GM13976 (cell line): ENCODE data around the gene LTBP3.

Experiments used
- DNase-seq: peaks from one replicate; pipeline ENCODE4 v3.0.0; 2012; ENCODE audit warnings: low spot score
- in situ Hi-C: fragments of 300-500 bp; cut with MboI; formaldehyde crosslinking; loops from one replicate; pipeline ENCODE4 v1.12.0; 2022; ENCODE audit warnings: low sequenced_read_pairs, mixed read lengths, inconsistent platforms; ENCODE audit not compliant: unreplicated experiment
- TF ChIP-seq, protein P1 (sequence below): IDR thresholded peaks from 2 replicates; pipeline ENCODE4 v1.5.1; 2012; ENCODE audit warnings: borderline replicate concordance, mild to moderate bottlenecking; ENCODE audit not compliant: insufficient read depth; ENCODE audit errors: extremely low read depth, missing control alignments, control extremely low read depth

LTBP3 gene

DNA sequence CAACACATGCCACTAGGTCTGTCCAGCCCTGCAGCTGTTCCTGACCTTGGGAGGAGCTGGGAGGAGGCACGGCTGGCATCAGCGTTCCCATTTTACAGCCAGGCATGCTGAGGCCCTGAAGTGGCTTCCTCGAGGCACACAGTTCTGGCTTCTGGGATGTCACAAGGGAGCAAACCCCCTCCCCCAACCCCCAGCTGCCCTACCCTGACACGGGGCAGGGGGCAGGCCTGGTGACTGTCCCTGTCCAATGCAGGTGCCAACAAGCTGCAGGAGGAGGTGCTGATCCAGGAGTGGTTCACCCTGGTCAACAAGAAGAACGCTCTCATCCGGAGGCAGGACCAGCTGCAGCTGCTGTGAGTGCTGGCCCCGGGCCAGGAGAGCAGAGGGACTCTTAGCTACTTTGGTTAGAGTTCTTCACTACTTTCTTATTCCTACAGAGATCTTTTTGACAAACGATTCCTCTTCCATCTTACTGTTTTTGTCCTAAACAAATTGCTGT, 32.1 kb upstream of the LTBP3 start:
- no peak for DNase-seq
- in situ Hi-C loops, result no loop called here
- TF ChIP-seq, protein P1, sequence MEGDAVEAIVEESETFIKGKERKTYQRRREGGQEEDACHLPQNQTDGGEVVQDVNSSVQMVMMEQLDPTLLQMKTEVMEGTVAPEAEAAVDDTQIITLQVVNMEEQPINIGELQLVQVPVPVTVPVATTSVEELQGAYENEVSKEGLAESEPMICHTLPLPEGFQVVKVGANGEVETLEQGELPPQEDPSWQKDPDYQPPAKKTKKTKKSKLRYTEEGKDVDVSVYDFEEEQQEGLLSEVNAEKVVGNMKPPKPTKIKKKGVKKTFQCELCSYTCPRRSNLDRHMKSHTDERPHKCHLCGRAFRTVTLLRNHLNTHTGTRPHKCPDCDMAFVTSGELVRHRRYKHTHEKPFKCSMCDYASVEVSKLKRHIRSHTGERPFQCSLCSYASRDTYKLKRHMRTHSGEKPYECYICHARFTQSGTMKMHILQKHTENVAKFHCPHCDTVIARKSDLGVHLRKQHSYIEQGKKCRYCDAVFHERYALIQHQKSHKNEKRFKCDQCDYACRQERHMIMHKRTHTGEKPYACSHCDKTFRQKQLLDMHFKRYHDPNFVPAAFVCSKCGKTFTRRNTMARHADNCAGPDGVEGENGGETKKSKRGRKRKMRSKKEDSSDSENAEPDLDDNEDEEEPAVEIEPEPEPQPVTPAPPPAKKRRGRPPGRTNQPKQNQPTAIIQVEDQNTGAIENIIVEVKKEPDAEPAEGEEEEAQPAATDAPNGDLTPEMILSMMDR, result no peak

DNA sequence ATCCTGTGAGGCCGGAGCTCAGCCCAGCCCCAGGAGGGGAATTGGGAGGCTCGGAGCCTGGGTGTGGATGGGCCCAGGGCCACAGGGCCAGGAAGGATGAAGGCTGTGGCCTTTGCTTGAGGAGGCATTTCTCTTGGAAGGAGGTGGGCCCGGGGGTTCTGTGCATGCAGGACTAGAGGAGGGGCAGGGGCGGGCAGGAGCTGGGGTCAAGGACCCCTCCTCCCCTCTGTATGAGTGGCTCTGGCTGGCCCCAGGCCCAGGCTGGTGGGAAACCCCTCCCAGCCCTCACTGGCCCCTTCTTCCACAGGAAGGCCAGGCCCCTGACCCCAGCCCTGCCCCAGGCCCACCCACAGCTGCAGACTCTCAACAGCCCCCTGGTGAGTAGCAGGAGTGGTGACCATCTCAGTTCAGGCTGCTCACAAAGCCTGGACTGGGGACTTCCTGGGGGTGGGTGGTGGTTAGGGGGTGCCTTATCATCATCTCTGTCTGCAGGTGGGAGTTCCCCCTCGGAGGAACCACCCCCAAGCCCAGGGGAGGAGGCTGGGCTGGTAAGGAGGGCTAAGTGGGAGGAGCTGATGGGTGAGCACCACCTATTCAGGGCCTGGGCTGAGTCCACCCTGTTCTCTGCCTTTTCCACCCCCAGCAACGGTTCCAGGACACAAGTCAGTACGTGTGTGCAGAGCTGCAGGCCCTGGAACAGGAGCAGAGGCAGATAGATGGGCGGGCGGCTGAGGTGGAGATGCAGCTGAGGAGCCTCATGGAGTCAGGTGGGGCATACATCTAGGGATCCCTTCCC, 31.5 kb upstream of the LTBP3 start:
- in situ Hi-C loops, result no loop called here
- TF ChIP-seq, protein P1, result no peak
- DNase-seq, result peak; percentile 85

DNA sequence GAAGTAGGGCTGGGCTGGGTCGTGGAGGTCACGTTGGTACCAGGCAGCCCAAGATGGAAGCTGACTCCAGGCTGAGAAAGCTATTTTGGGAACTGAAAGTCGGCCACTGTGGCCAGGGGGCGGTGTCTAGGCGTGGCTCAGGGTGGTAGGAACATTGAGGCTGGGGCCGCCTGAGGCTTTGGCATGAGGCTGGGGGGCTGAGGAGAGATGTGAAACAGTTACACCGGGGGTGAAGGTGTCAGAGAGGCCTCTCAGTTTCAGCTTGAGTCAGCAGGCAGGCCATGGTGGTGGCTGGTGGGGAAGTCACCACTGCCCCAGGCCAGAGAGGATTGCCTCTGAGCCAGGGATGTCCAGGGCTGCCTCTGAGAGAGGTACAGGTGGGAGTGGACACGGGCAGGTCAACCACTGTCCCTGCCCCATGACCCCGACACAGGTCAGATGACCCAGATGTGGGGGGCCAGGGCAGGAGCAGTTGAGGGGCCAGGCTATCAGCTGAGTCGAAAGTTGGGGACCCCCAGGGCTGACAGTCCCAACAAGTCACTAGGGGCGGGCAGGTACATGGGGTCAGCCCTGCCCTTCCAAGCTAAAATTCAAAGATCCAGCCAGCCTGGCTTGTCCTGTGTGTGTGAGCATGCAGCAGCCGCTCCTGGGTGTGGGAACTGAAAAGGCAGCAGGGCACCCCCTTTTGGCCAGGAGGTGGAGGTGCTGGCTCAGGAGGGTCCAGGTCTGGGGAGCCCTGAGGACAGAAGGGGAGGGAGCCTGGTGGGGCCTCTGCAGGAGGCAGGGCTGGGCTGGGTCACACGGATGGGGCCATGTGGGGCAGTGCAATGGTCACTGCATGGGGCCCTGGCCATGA, 30.3 kb upstream of the LTBP3 start:
- TF ChIP-seq, protein P1, result peak; percentile 81
- in situ Hi-C loops, result no loop called here
- DNase-seq, result peak; percentile 94

DNA sequence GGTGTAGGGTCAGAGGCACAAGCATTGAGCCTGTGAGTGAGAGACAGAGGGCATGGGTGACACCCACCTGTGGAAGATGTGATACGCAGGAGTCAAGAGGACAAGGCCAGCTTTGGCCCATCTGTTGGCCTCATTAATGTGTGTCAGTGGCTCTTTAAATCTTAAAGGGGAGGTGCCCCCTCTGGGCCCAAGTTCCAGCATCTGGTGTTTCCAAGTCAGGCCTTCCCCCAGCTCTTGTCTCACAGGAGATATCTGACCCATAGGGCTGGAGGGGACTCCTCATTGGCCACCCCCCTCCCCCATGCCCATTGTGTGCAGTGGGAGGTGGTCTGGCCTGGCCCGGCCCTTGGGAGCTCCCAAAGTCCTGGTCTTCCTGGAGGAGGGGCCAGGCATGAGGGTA, 28.5 kb upstream of the LTBP3 start:
- TF ChIP-seq, protein P1, result no peak
- in situ Hi-C loops, result no loop called here
- DNase-seq, result no peak

DNA sequence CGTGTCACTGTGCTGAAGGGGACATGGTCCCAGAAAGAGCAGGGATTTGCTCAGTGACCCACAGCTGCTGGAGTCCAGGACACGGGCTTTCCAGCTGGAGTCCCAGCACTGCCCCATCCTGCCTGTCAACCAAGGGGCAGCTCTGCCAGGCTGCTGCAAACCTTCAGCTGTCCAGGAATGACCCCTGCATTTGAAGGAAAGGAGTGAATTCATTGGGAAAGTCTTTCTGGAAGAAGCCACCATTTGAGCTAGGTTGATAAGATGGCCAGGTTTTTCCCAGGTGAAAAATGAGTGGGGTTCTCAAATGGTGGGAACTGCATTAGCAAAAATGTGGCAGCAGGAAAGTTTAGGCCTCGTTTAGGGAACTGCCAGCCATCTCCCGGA, 28.1 kb upstream of the LTBP3 start:
- no peak for DNase-seq
- in situ Hi-C loops, result no loop called here

More for the DNA sequence above, 28.1 kb upstream of the LTBP3 start:
- TF ChIP-seq, protein P1, result no peak
